ENCODE measurements around the gene KNL1.
A peak's percentile ranks its signal among the peaks of the same experiment; 100 is the strongest.

The KNL1 gene

DNA sequence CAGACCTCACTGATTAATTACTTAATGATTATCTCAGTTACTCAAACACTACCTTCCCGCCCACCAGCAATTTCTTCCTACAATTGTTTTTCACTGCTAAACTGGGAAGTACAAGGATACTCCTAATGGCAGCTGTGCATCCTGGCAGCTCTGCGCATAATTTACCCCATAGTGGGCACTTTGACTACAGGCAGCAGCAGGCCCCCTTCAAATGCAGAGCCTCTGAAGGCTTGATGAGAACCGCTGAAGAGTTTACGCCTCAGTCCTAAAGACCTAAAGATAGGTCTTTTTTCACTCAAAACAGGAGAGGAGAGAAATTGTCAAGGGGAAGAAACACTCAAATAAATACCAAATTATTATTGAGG lies 39.9 kb upstream of the KNL1 start:
- H3K4me3 ChIP-seq (ENCODE audit: low read depth, low read length): peak overlapping the region; percentile 11
- TF ChIP-seq, protein P1, sequence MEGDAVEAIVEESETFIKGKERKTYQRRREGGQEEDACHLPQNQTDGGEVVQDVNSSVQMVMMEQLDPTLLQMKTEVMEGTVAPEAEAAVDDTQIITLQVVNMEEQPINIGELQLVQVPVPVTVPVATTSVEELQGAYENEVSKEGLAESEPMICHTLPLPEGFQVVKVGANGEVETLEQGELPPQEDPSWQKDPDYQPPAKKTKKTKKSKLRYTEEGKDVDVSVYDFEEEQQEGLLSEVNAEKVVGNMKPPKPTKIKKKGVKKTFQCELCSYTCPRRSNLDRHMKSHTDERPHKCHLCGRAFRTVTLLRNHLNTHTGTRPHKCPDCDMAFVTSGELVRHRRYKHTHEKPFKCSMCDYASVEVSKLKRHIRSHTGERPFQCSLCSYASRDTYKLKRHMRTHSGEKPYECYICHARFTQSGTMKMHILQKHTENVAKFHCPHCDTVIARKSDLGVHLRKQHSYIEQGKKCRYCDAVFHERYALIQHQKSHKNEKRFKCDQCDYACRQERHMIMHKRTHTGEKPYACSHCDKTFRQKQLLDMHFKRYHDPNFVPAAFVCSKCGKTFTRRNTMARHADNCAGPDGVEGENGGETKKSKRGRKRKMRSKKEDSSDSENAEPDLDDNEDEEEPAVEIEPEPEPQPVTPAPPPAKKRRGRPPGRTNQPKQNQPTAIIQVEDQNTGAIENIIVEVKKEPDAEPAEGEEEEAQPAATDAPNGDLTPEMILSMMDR (IDR thresholded peaks at IDR 0.05; ENCODE audit: borderline replicate concordance, insufficient read depth, low read depth, low read length): no peak

DNA sequence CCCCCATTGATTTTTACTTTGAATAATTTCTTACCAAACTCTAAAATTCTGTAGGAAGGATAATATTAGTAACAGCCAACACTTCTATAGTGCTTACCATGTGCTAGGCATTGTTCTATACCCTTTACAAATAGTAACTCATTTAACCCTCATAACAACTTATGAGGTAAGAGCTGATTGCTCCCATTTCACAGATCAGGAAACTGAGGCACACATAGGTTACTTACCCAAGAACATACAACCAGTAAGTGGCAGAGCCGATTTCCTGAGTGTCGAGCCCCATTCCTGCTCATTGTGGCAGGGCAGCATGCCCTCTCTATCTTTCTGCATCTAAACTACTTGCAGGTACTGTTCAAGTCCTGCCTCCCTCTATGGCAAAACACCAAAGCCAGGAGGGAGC lies 38.2 kb upstream of the KNL1 start:
- H3K4me3 ChIP-seq (ENCODE audit: low read depth, low read length): no peak overlapping the region
- TF ChIP-seq, protein P1 (IDR thresholded peaks at IDR 0.05; ENCODE audit: borderline replicate concordance, insufficient read depth, low read depth, low read length): no peak

DNA sequence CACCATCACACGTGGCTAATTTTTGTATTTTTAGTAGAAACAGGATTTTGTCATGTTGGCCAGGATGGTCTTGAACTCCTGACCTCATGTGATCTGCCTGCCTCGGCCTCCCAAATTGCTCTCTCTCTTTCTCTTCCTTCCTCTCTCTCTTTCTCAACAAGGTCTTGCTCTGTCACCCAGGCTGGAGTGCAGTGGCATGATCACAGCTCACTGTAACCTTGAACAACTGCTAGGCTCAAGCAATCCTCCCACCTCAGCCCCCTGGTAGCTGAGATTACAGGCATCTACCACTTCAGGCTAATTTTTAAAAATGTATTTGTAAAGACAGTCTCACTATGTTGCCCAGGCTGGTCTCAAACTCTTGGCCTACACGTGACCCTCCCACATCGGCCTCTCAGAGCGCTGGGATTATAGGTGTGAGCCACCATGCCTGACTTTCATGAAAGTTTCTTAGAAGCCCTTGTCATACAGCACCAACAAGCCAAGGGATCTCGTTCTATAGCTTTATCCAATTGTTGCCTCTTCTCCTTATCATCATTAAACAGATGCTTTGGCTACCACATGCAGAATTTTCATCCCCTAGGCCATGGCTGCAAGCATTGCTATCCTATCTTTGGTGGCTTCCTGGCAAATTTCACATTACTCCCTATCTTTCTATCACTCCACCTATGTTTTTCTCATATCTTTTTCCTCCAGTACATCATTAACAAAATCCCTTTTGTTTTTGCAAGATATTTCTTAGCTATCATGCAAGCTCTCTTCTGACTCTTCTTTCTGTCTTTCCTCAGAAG lies 34.9 kb upstream of the KNL1 start:
- TF ChIP-seq, protein P1 (IDR thresholded peaks at IDR 0.05; ENCODE audit: borderline replicate concordance, insufficient read depth, low read depth, low read length): no peak
- H3K4me3 ChIP-seq (ENCODE audit: low read depth, low read length): no peak overlapping the region

DNA sequence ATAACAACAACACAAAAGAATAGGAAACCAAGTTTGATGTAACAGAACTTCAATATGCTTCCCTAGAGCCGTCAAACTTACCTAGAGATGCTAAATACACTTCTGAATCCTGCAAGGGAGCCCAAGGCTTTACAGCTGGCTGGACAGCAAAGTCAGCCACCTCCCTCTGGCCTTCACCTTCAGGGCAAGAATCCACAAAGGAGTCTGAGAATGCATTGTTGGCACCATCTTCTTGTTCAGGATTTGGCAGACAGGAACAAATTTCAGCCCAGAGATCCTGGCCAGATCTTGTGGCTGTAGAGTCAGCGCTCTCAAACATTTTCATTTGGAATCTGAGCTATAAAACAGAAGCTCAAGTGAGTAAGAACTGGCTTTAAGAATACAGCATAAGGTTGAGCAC lies 31.4 kb upstream of the KNL1 start:
- H3K4me3 ChIP-seq (ENCODE audit: low read depth, low read length): no peak overlapping the region
- TF ChIP-seq, protein P1 (IDR thresholded peaks at IDR 0.05; ENCODE audit: borderline replicate concordance, insufficient read depth, low read depth, low read length): no peak

DNA sequence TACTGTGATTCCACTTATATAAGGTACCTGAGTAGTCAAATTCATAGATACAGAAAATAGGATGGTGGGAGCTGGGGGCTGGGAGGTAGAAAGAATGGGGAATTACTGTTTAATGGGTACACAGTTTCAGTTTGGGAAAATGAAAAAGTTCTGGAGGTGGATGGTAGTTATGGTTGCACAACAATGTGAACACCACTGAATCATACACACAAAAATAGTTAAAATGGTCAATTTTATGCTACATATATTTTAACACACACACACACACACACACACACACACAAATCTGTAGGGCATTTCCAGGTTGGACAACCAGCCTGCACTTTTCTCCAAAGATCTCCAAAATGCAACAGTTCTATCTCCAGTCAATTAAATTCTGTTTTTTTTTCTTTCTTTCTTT lies 30.6 kb upstream of the KNL1 start:
- TF ChIP-seq, protein P1 (IDR thresholded peaks at IDR 0.05; ENCODE audit: borderline replicate concordance, insufficient read depth, low read depth, low read length): no peak
- H3K4me3 ChIP-seq (ENCODE audit: low read depth, low read length): no peak overlapping the region

DNA sequence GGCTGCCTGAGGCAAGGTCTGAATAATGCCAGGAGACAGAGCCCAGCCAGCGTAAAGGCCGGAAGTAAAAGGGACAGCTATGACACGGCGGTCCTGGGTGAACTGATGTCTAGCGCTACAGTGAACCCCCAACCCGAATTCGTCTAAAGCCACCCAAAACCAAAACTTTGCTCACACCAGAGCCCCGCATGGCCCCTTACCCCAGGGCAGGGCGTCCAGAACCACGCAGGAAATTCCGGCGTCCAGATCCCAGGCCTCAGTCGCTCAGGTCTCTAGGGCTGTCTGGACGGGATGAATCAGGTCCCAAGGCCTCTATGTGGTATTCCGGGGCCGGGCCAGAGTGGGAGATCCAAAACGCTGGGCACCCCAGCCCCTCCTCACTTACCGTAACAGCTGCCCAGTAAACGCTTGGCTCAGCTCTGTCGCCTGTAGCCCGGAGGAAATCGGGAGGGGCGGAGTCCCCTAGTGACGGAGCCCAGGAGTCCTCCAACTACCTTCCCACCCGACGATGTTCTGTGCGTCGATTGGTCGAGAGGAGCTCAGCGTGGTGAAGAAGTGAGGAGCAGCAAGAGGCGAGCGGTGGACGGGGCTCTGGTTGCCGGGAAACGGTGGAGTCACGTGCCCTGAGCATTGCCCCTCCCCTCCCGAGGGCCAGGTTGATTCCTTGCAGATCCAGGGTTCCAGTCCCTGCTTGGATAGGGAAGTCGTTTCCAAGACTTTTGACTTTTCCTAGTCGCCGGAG lies 29.3 kb upstream of the KNL1 start, which contains the start of gene CCDC32:
TSS of gene CCDC32 (minus strand) at position 452 of the 742 bp plus-strand sequence. CDS start 2,027 bp downstream, outside the sequence.
- TF ChIP-seq, protein P1 (IDR thresholded peaks at IDR 0.05; ENCODE audit: borderline replicate concordance, insufficient read depth, low read depth, low read length): no peak
- H3K4me3 ChIP-seq (ENCODE audit: low read depth, low read length): peak within 1 kb of the TSS; percentile 70

All from GM12875 (cell line).